ENCODE results near the gene HIC1.

Gene HIC1

GRCh38 chr17:2077040-2077439 is 22.1 kb downstream of the HIC1 start:
- no peak for DNase-seq

GRCh38 chr17:2081564-2081963 is 26.7 kb downstream of the HIC1 start:
- no peak for DNase-seq

GRCh38 chr17:2082003-2082781 is 27.3 kb downstream of the HIC1 start:
- DNase-seq, result no peak

- peak; percentile 67 for DNase-seq
Measured at GRCh38 chr17:2083613-2084035, 28.7 kb downstream of the HIC1 start.

- no peak for DNase-seq
Measured at GRCh38 chr17:2084036-2084765, 29.3 kb downstream of the HIC1 start.

- no peak for DNase-seq
Measured at GRCh38 chr17:2084766-2085647, 30.1 kb downstream of the HIC1 start.

- DNase-seq, result no peak
Measured at GRCh38 chr17:2085648-2085949, 30.7 kb downstream of the HIC1 start.

- DNase-seq, result no peak
Measured at GRCh38 chr17:2086306-2086705, 31.4 kb downstream of the HIC1 start.

GRCh38 chr17:2087597-2088211 is 32.8 kb downstream of the HIC1 start:
- peak; percentile 79 for DNase-seq

- DNase-seq, result peak; percentile 71
Measured at GRCh38 chr17:2089021-2089422, 34.1 kb downstream of the HIC1 start.

GRCh38 chr17:2090210-2090641 is 35.3 kb downstream of the HIC1 start:
- DNase-seq, result no peak

- no peak for DNase-seq
Measured at GRCh38 chr17:2090804-2091534, 36.1 kb downstream of the HIC1 start.

- DNase-seq, result no peak
Measured at GRCh38 chr17:2092253-2092652, 37.4 kb downstream of the HIC1 start.

GRCh38 chr17:2093349-2093748 is 38.4 kb downstream of the HIC1 start:
- peak; percentile 32 for DNase-seq

GRCh38 chr17:2094891-2095535 is 40.1 kb downstream of the HIC1 start:
- no peak for DNase-seq

GRCh38 chr17:2095536-2095910 is 40.6 kb downstream of the HIC1 start:
- DNase-seq, result no peak

- peak; percentile 49 for DNase-seq
Measured at GRCh38 chr17:2101448-2102257, 46.8 kb downstream of the HIC1 start.

- no peak for DNase-seq
Measured at GRCh38 chr17:2102931-2103809, 48.3 kb downstream of the HIC1 start.

- no peak for DNase-seq
Measured at GRCh38 chr17:2105663-2106062, 50.8 kb downstream of the HIC1 start.

Data from OCI-M1 (cell line).